ENCODE measurements around the gene ZNF384.
A peak's percentile ranks its signal among the peaks of the same experiment; 100 is the strongest.

- TF ChIP-seq CTCF (IDR thresholded peaks at IDR 0.05): peak in 1 of 4 experiments; percentile 17
- no peak for TF ChIP-seq EP300 (IDR thresholded peaks at IDR 0.05)
- no peak for TF ChIP-seq POLR2A (IDR thresholded peaks at IDR 0.05)
These were observed 44.3 kb downstream of the ZNF384 start for GRCh38 chr12:6644903-6645302.

Data from sigmoid colon (tissue), 4 donors.